Psoas muscle (tissue), 8 donors: ENCODE data around the gene SMC4. TPM values are rescaled to one million over a fixed set of nuclear protein-coding genes. Genes with fewer than 3 reads are reported as not detected.

Experiments
- ATAC-seq, 4 donors: fragments of 200-7000 bp; cut with Tn5 transposase; one replicate each; pipeline ENCODE4 v1.9.1; 2020; ENCODE audit warnings: moderate library complexity in 3 of 4, mild to moderate bottlenecking in 2 of 4
- DNase-seq, 2 donors: peaks; one replicate each; pipeline ENCODE4 v3.0.0-alpha.2; 2020
- H3K27ac ChIP-seq: fragments of 200-600 bp; one replicate; pipeline ENCODE4 v1.8.0; 2022
- H3K27me3 ChIP-seq, 3 donors: fragments of 200-600 bp in 1 of 3; one replicate each; pipeline versions ENCODE4 v1.6.1 to v1.8.0; 2013 to 2022; ENCODE audit warnings: low read length in 2 of 3, mild to moderate bottlenecking in 2 of 3, moderate library complexity in 1 of 3; ENCODE audit not compliant: insufficient read depth in 3 of 3
- H3K36me3 ChIP-seq, 2 donors: fragments of 200-600 bp in 1 of 2; one replicate each; pipeline versions ENCODE4 v1.6.1 to v1.8.0; 2013 to 2022; ENCODE audit warnings: low read depth in 1 of 2, mild to moderate bottlenecking in 1 of 2, moderate library complexity in 1 of 2; ENCODE audit not compliant: insufficient read depth in 1 of 2
- H3K4me1 ChIP-seq: fragments of 200-600 bp; one replicate; pipeline ENCODE4 v1.8.0; 2022
- H3K4me3 ChIP-seq: fragments of 200-600 bp; one replicate; pipeline ENCODE4 v1.8.0; 2022; ENCODE audit warnings: mild to moderate bottlenecking
- H3K9me3 ChIP-seq: fragments of 200-600 bp; one replicate; pipeline ENCODE4 v1.8.0; 2022
- CTCF ChIP-seq: fragments of 200-600 bp; IDR thresholded peaks from one replicate; pipeline ENCODE4 v1.8.0; 2022; ENCODE audit warnings: antibody characterized with exemption
- WGBS, 3 donors: extraction: QIAGEN DNeasy Blood & Tissue Kit; methylation state at CpG; one replicate each; pipeline versions ENCODE4 v1.1.6 to v1.1.7; 2013; 5-methylcytosine and 5-hydroxymethylcytosine counted together
- intact Hi-C, 2 donors: fragments of 100-400 bp; cut with DNase I; formaldehyde crosslinking; loops; one replicate each; pipeline versions ENCODE4 v1.11.0 to v1.14.2; 2022
- polyA plus RNA-seq, 3 donors: library from polyadenylated mRNA; stranded (reverse); fragments of 200-250 nt; gene quantifications; one replicate each; pipeline ENCODE4 v1.2.3, GENCODE V29; 2013
- total RNA-seq, 4 donors: library from RNA; stranded (reverse); fragmentation: NEBNext Ultra II Directional in 2 of 4; extraction: Animal tissue kit (Norgen Biotek cat#: 25700) in 2 of 4; gene quantifications; one replicate each; pipeline versions ENCODE4 v1.2.1 to v1.2.4, GENCODE V29; 2021 to 2023
- donor health status: healthy with polysubstance abuse.
- donor health status: DM: no; HTN: no; CAD: no; lungs with moderate emphysema.
- donor health status: Bipolar disorder and iron deficiency.
- donor health status: healthy.
- donor health status: DM: yes; HTN: yes; CAD: no.
- donor health status: DM: no; HTN: no; CAD: no.
- donor health status: DM: no; HTN: no; CAD: no.
- donor health status: DM: yes; HTN: yes; CAD: no.

Gene SMC4
- total and polyA plus RNA-seq, 7 donors = 6.9 to 17.3 (median 8.6) TPM

GRCh38 chr3:160402221-160403027 is 3.0 kb downstream of the SMC4 start:
- Histone ChIP-seq H3K9me3 (no peaks in the 10 kb centered on the region), H3K4me1 (peaks cover 17% of the 10 kb centered on the region), H3K27me3 (no peaks in the 10 kb centered on the region), H3K36me3 (peaks cover 0 to 15% of the 10 kb centered on the region in 2 donors), H3K27ac (no peak overlapping the region), H3K4me3 (no peak overlapping the region)
- no peak for TF ChIP-seq CTCF
- 44 to 75% (median 75%) methylated on average over 11 of the region's 11 CpGs for WGBS, 3 donors
- ATAC-seq (no peak), DNase-seq (no peak)
- intact Hi-C loops = loop anchor here in 1 of 2 donors (10.0 kb wide), 1 partner anchor 578 kb away; no protein-coding TSS in a partner anchor

GRCh38 chr3:160403028-160403545 is 3.6 kb downstream of the SMC4 start:
- Histone ChIP-seq H3K4me3 (no peak overlapping the region), H3K4me1 (peaks cover 16% of the 10 kb centered on the region), H3K9me3 (no peaks in the 10 kb centered on the region), H3K27me3 (no peaks in the 10 kb centered on the region), H3K27ac (no peak overlapping the region), H3K36me3 (peaks cover 0 to 15% of the 10 kb centered on the region in 2 donors)
- 61 to 81% (median 80%) methylated on average over 2 of the region's 2 CpGs for WGBS, 3 donors
- no peak for DNase-seq
- no peak for ATAC-seq
- intact Hi-C loops = loop anchor here in 1 of 2 donors (10.0 kb wide), 1 partner anchor 578 kb away; no protein-coding TSS in a partner anchor
- TF ChIP-seq CTCF = no peak

GRCh38 chr3:160403796-160404470 is 4.5 kb downstream of the SMC4 start:
- intact Hi-C loops = loop anchor here in 1 of 2 donors (10.0 kb wide), 1 partner anchor 579 kb away; no protein-coding TSS in a partner anchor
- no peak overlapping the region for H3K4me3 ChIP-seq
- no peak for DNase-seq
- ATAC-seq = no peak
- peaks cover 0 to 15% of the 10 kb centered on the region in 2 donors for H3K36me3 ChIP-seq
- H3K9me3 ChIP-seq = no peaks in the 10 kb centered on the region
- H3K27me3 ChIP-seq = no peaks in the 10 kb centered on the region
- 52 to 67% (median 67%) methylated on average over 7 of the region's 7 CpGs for WGBS, 3 donors
- TF ChIP-seq CTCF = no peak
- no peak overlapping the region for H3K27ac ChIP-seq
- peaks cover 12% of the 10 kb centered on the region for H3K4me1 ChIP-seq

- no peaks in the 10 kb centered on the region for H3K27me3 ChIP-seq
- WGBS, 3 donors = 80 to 81% (median 81%) methylated on average over 10 of the region's 10 CpGs
- peaks cover 0 to 13% of the 10 kb centered on the region in 2 donors for H3K36me3 ChIP-seq
- H3K27ac ChIP-seq = no peak overlapping the region
- DNase-seq (no peak), ATAC-seq (no peak)
- H3K9me3 ChIP-seq = no peaks in the 10 kb centered on the region
- no peak overlapping the region for H3K4me3 ChIP-seq
- no peaks in the 10 kb centered on the region for H3K4me1 ChIP-seq
- intact Hi-C loops = loop anchor here (5.0 to 10.0 kb wide), 3 partner anchors 248 to 585 kb away; no protein-coding TSS in a partner anchor
- no peak for TF ChIP-seq CTCF
These were observed 10.6 kb downstream of the SMC4 start for GRCh38 chr3:160409812-160410610.
